Fibroblast of skin of left biceps (primary cell): ENCODE measurements around the gene ADAMTS8.

ENCODE experiments used
- DNase-seq, 2 experiments: peaks; one replicate each; pipeline ENCODE4 v3.0.0-alpha.2; 2013; ENCODE audit warnings: low read depth in 2 of 2

The ADAMTS8 gene, protein sequence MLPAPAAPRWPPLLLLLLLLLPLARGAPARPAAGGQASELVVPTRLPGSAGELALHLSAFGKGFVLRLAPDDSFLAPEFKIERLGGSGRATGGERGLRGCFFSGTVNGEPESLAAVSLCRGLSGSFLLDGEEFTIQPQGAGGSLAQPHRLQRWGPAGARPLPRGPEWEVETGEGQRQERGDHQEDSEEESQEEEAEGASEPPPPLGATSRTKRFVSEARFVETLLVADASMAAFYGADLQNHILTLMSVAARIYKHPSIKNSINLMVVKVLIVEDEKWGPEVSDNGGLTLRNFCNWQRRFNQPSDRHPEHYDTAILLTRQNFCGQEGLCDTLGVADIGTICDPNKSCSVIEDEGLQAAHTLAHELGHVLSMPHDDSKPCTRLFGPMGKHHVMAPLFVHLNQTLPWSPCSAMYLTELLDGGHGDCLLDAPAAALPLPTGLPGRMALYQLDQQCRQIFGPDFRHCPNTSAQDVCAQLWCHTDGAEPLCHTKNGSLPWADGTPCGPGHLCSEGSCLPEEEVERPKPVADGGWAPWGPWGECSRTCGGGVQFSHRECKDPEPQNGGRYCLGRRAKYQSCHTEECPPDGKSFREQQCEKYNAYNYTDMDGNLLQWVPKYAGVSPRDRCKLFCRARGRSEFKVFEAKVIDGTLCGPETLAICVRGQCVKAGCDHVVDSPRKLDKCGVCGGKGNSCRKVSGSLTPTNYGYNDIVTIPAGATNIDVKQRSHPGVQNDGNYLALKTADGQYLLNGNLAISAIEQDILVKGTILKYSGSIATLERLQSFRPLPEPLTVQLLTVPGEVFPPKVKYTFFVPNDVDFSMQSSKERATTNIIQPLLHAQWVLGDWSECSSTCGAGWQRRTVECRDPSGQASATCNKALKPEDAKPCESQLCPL

GRCh38 chr11:130428316-130429119, at the start of gene ADAMTS8:
ADAMTS8 (minus strand) TSS chr11:130428609; CDS start chr11:130428286, 323 bp downstream.
- no peak for DNase-seq

DNA sequence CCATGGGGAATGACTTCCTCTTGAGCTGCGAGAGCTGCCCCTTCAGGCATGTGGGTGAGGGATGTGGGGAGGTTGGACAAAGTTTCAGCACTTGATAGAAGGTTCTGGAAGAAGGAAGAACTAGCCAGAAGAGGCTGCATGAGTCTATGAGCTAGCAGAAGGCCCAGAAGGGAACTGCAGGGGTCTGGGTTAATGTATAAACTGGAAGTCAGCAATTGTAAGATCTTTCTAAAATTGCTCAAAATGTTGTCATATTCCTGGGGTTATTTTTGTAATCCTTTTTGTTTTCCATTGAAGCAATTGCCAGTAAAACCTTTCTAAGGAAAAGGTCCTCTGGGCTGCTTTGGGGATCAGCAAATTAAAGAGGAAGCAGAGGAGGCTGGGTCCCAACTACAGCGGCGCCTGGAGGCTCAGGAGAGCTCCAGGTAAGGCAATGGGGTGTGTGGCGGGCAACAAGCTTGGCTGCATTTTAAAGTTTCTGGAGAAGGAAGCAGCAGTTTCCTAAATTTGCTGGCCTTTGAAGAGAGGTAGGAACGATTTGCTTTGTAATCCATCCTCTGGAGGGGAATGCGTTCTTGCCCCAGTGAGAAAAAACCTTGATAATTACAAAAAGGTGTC, 49.3 kb upstream of the ADAMTS8 start:
- DNase-seq: no peak

DNA sequence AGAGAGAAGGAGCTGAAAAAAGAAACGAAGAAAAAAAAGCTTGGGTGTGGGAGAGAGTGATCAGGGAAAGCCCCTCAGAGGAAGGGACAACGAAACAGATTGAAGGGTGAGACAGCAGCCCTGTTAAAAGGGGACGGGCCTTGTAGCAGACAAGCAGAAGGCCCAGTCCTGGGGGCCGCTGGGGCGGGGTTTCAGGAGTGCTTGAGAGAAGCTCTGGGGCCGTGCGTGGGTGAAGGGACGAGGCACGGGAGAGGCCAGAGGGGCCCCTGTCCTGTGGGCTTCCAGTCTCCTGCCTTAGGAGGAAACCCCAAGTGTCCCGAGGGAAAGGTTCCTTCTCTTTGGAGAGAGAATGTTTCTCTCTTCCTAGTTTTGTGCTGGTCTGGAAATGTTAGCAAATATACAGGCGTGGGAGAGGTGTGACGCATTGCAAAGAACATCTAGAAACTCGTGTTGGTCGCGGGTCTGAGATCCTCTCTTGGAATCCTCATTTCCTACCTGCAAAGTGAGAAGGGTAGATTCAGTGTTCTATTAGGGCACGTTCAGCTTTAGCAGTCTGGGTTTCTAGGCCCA, 48.6 kb upstream of the ADAMTS8 start:
- no peak for DNase-seq

GRCh38 chr11:130476200-130476921, 48.0 kb upstream of the ADAMTS8 start:
- no peak for DNase-seq

- DNase-seq: no peak
Observed at GRCh38 chr11:130475426-130476053, 47.1 kb upstream of the ADAMTS8 start.

- no peak for DNase-seq
Observed at GRCh38 chr11:130474637-130475400, 46.4 kb upstream of the ADAMTS8 start.

- no peak for DNase-seq
Observed at GRCh38 chr11:130473795-130474377, 45.5 kb upstream of the ADAMTS8 start.

DNA sequence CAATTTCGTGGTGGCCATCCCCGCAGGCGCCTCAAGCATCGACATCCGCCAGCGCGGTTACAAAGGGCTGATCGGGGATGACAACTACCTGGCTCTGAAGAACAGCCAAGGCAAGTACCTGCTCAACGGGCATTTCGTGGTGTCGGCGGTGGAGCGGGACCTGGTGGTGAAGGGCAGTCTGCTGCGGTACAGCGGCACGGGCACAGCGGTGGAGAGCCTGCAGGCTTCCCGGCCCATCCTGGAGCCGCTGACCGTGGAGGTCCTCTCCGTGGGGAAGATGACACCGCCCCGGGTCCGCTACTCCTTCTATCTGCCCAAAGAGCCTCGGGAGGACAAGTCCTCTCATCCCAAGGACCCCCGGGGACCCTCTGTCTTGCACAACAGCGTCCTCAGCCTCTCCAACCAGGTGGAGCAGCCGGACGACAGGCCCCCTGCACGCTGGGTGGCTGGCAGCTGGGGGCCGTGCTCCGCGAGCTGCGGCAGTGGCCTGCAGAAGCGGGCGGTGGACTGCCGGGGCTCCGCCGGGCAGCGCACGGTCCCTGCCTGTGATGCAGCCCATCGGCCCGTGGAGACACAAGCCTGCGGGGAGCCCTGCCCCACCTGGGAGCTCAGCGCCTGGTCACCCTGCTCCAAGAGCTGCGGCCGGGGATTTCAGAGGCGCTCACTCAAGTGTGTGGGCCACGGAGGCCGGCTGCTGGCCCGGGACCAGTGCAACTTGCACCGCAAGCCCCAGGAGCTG, 44.8 kb upstream of the ADAMTS8 start:
- no peak for DNase-seq

GRCh38 chr11:130472434-130472961, 44.1 kb upstream of the ADAMTS8 start:
- DNase-seq: no peak

- DNase-seq: no peak
Observed at GRCh38 chr11:130471731-130472433, 43.5 kb upstream of the ADAMTS8 start.

DNA sequence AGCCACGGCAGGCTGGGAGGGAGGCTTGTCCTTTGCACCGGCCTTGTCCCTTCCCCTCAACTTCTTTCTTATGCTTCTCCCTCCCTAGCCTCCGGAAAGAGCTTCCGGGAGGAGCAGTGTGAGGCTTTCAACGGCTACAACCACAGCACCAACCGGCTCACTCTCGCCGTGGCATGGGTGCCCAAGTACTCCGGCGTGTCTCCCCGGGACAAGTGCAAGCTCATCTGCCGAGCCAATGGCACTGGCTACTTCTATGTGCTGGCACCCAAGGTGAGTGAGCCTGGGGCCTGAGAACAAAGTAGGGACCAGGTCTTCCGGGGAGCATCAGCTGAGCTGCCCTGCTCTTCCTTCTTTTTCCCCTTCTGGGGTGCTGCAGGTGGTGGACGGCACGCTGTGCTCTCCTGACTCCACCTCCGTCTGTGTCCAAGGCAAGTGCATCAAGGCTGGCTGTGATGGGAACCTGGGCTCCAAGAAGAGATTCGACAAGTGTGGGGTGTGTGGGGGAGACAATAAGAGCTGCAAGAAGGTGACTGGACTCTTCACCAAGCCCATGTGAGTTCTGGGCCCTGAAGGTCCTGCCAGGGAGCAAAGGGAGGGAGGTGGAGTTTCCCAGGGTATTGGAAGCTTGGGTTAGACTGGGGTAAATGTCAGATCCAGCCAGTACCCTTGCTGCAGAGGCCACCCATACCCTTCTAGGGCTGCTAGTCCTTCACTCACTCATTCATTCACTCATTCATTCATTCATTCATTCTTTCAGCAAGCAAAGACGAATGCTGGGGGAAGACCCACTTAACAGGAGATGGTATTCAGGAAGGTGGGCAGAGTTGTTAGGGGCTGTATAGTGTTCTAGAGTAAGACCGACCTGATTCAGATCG, 42.7 kb upstream of the ADAMTS8 start:
- no peak for DNase-seq

GRCh38 chr11:130469181-130469580, 40.8 kb upstream of the ADAMTS8 start:
- DNase-seq: no peak

GRCh38 chr11:130467116-130467900, 38.9 kb upstream of the ADAMTS8 start:
- DNase-seq: no peak

DNA sequence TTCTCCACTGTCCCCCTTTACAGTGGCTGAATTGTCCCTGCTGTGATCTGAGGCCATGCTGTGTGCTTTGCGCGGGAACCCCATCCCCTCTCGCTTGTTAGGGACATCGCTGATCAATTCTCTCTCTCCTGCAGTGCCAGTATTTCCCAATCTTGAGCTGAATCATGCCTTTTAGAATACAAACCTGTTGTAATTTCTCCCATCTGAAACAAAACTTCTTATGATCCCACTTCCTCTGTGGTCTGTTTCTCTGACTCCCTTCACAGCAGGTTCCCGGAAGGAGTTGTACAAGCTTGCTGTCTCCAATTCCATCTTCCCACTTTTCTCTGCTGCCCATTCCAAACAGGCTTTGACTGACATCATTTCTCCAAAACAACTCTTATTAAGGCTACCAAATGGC, 36.9 kb upstream of the ADAMTS8 start:
- DNase-seq: no peak

GRCh38 chr11:130464291-130464812, 35.9 kb upstream of the ADAMTS8 start:
- DNase-seq: peak in 1 of 2 experiments; percentile 44
